GM10266 (cell line): ENCODE data around the gene HSF5.

Source experiments
- DNase-seq: peaks from one replicate; pipeline ENCODE4 v3.0.0; 2012; ENCODE audit errors: extremely low spot score
- CTCF ChIP-seq: IDR thresholded peaks from 2 replicates; pipeline ENCODE4 v1.5.1; 2012; ENCODE audit warnings: mild to moderate bottlenecking, low read depth; ENCODE audit not compliant: control insufficient read depth, insufficient read depth; ENCODE audit errors: missing control alignments

Gene HSF5

GRCh38 chr17:58375811-58376210 is 112.4 kb downstream of the HSF5 start:
- no peak for TF ChIP-seq CTCF
- no peak for DNase-seq

GRCh38 chr17:58375256-58375655 is 113.0 kb downstream of the HSF5 start:
- no peak for DNase-seq
- no peak for TF ChIP-seq CTCF

GRCh38 chr17:58373923-58374322 is 114.3 kb downstream of the HSF5 start:
- DNase-seq = no peak
- no peak for TF ChIP-seq CTCF

- no peak for TF ChIP-seq CTCF
- DNase-seq = no peak
Observed at GRCh38 chr17:58373003-58373402, 115.2 kb downstream of the HSF5 start.

GRCh38 chr17:58371300-58371950 is 116.8 kb downstream of the HSF5 start:
- TF ChIP-seq CTCF = no peak
- DNase-seq = no peak

GRCh38 chr17:58370716-58371115 is 117.5 kb downstream of the HSF5 start:
- DNase-seq = no peak
- no peak for TF ChIP-seq CTCF

GRCh38 chr17:58370309-58370708 is 117.9 kb downstream of the HSF5 start:
- no peak for DNase-seq
- no peak for TF ChIP-seq CTCF
